SK-N-SH (cell line): ENCODE data around the gene NUDCD3. TPM values are rescaled to one million over a fixed set of nuclear protein-coding genes. Genes with fewer than 3 reads are reported as not detected.

Source experiments
- CTCF ChIA-PET: fragments of 300-600, 350-600 bp; formaldehyde crosslinking; extraction: SDS; loops from one replicate; lab custom pipeline; 2021; lab: Yijun Ruan, JAX
- POLR2A ChIA-PET: fragments of 350-600 bp; sonication (Branson Sonifier 250); formaldehyde crosslinking; extraction: SDS; loops from one replicate; lab custom pipeline; 2020; ENCODE audit warnings: antibody characterized with exemption, inconsistent platforms; lab: Yijun Ruan, JAX
- DNase-seq: peaks from one replicate; pipeline ENCODE4 v3.0.0; 2012
- H2AFZ ChIP-seq: fragments of 200-600 bp; sonication (generic); 2 replicates; pipeline ENCODE4 v1.8.1; 2016; ENCODE audit warnings: antibody characterized with exemption, mild to moderate bottlenecking, low read depth
- H3F3A ChIP-seq: fragments of 200-600 bp; sonication (generic); replicated peaks from 2 replicates; pipeline ENCODE3; 2016; ENCODE audit warnings: antibody characterized with exemption, mild to moderate bottlenecking; ENCODE audit not compliant: insufficient read depth
- H3K27ac ChIP-seq, 2 experiments: fragments of 200-500 bp in 1 of 2; fragments of 200-600 bp in 1 of 2; sonication (Bioruptor generic) in 1 of 2; sonication (generic), shearing (Covaris generic) in 1 of 2; 2 replicates each; pipeline versions ENCODE4 v1.5.1 to v1.6.1; 2014 to 2016; ENCODE audit warnings: low read depth in 2 of 2, inconsistent platforms in 1 of 2, low read length in 1 of 2, mild to moderate bottlenecking in 1 of 2, mixed read lengths in 1 of 2
- H3K27me3 ChIP-seq: fragments of 200-600 bp; sonication (generic), shearing (Covaris generic); 2 replicates; pipeline ENCODE4 v1.6.1; 2016; ENCODE audit warnings: mixed run types; ENCODE audit not compliant: insufficient read depth
- H3K36me3 ChIP-seq, 2 experiments: fragments of 200-500 bp in 1 of 2; fragments of 200-600 bp in 1 of 2; sonication (Bioruptor generic) in 1 of 2; sonication (generic) in 1 of 2; replicated peaks in 1 of 2; 2 replicates each; pipeline versions ENCODE3 to v1.5.1; 2014 to 2016; ENCODE audit warnings: low read length in 1 of 2, mild to moderate bottlenecking in 1 of 2; ENCODE audit not compliant: insufficient read depth in 2 of 2, control insufficient read depth in 1 of 2
- H3K4me1 ChIP-seq, 2 experiments: fragments of 200-500 bp in 1 of 2; fragments of 200-600 bp in 1 of 2; sonication (Bioruptor generic) in 1 of 2; sonication (generic), shearing (Covaris generic) in 1 of 2; 2 replicates each; pipeline versions ENCODE4 v1.5.1 to v1.6.1; 2014 to 2016; ENCODE audit warnings: low read depth in 1 of 2, low read length in 1 of 2, mixed run types in 1 of 2; ENCODE audit not compliant: insufficient read depth in 2 of 2, control insufficient read depth in 1 of 2
- H3K4me2 ChIP-seq: fragments of 200-600 bp; sonication (generic), shearing (Covaris generic); 2 replicates; pipeline ENCODE4 v1.6.1; 2017; ENCODE audit warnings: mixed run types
- H3K4me3 ChIP-seq, 2 experiments: fragments of 200-500 bp in 1 of 2; fragments of 200-600 bp in 1 of 2; sonication (Bioruptor generic) in 1 of 2; sonication (generic), shearing (Covaris generic) in 1 of 2; 2 replicates each; pipeline versions ENCODE4 v1.5.1 to v1.8.1; 2014 to 2016; ENCODE audit warnings: low read depth in 2 of 2, inconsistent platforms in 1 of 2, low read length in 1 of 2, mild to moderate bottlenecking in 1 of 2, mixed read lengths in 1 of 2, moderate library complexity in 1 of 2
- H3K79me2 ChIP-seq: fragments of 200-600 bp; sonication (generic); 2 replicates; pipeline ENCODE4 v1.8.1; 2017; ENCODE audit warnings: mild to moderate bottlenecking; ENCODE audit not compliant: insufficient read depth
- H3K9ac ChIP-seq: fragments of 200-600 bp; sonication (generic); 2 replicates; pipeline ENCODE4 v1.6.1; 2017; ENCODE audit warnings: mixed run types
- H3K9me2 ChIP-seq: fragments of 200-600 bp; sonication (generic); 2 replicates; pipeline ENCODE4 v1.6.1; 2017; ENCODE audit warnings: mixed run types
- H3K9me3 ChIP-seq: fragments of 200-600 bp; sonication (generic); 2 replicates; pipeline ENCODE4 v1.6.1; 2017; ENCODE audit warnings: mixed run types, mild to moderate bottlenecking, moderate library complexity
- H4K20me1 ChIP-seq: fragments of 200-600 bp; sonication (generic); 2 replicates; pipeline ENCODE4 v1.6.1; 2017; ENCODE audit warnings: mild to moderate bottlenecking, mixed run types; ENCODE audit not compliant: insufficient read depth
- ELF1 ChIP-seq: IDR thresholded peaks from 2 replicates; pipeline ENCODE4 v1.4.0; 2012
- FOXJ3 ChIP-seq: sonication (generic); formaldehyde crosslinking; IDR thresholded peaks from 2 replicates; pipeline ENCODE4 v1.5.1; 2020; ENCODE audit warnings: mild to moderate bottlenecking, missing genetic modification reagents
- GABPA ChIP-seq: IDR thresholded peaks from 2 replicates; pipeline ENCODE4 v1.4.0; 2012; ENCODE audit warnings: low read depth, mild to moderate bottlenecking
- IRF3 ChIP-seq: fragments of 150-350 bp; IDR thresholded peaks from 2 replicates; pipeline ENCODE4 v1.6.1; 2016; ENCODE audit warnings: mild to moderate bottlenecking, low read depth, low read length
- JUND ChIP-seq: IDR thresholded peaks from 2 replicates; pipeline ENCODE4 v1.4.0; 2012
- MAX ChIP-seq: IDR thresholded peaks from 2 replicates; pipeline ENCODE4 v1.4.0; 2012; ENCODE audit warnings: low read depth
- MXI1 ChIP-seq: IDR thresholded peaks from 2 replicates; pipeline ENCODE4 v1.6.1; 2012; ENCODE audit warnings: mild to moderate bottlenecking, low read depth, low read length, improper control_type of control experiment
- RFX5 ChIP-seq: IDR thresholded peaks from 2 replicates; pipeline ENCODE4 v1.6.1; 2012; ENCODE audit warnings: mild to moderate bottlenecking, improper control_type of control experiment, low read length
- SIN3A ChIP-seq: IDR thresholded peaks from 2 replicates; pipeline ENCODE4 v1.6.1; 2012; ENCODE audit warnings: low read depth, mild to moderate bottlenecking, low read length, moderate library complexity, borderline replicate concordance
- SMC3 ChIP-seq: IDR thresholded peaks from 2 replicates; pipeline ENCODE4 v1.6.1; 2012; ENCODE audit warnings: low read depth, low read length, improper control_type of control experiment
- TCF12 ChIP-seq: IDR thresholded peaks from 2 replicates; pipeline ENCODE4 v1.4.0; 2012
- TEAD4 ChIP-seq: IDR thresholded peaks from 2 replicates; pipeline ENCODE4 v1.4.0; 2012; ENCODE audit warnings: mild to moderate bottlenecking, borderline replicate concordance; ENCODE audit not compliant: insufficient read depth
- USF1 ChIP-seq: IDR thresholded peaks from 2 replicates; pipeline ENCODE4 v1.4.0; 2012; ENCODE audit warnings: low read depth, borderline replicate concordance
- YY1 ChIP-seq: IDR thresholded peaks from 2 replicates; pipeline ENCODE4 v1.4.0; 2012; ENCODE audit warnings: low read depth, mild to moderate bottlenecking
- WGBS: methylation state at CpG from one replicate; pipeline ENCODE4 v1.1.6; 2017; ENCODE audit warnings: low lambda C conversion rate; 5-methylcytosine and 5-hydroxymethylcytosine counted together
- polyA plus RNA-seq, 3 experiments: library from polyadenylated mRNA; depleted of rRNA; stranded (reverse); fragments of >200 nt; gene quantifications; 2 replicates each; pipeline ENCODE4 v1.2.3, GENCODE V29; 2012
- TF ChIP-seq, protein P1 (sequence below): fragments of 200-600 bp; sonication (generic); IDR thresholded peaks from 2 replicates; pipeline ENCODE4 v1.6.1; 2017; ENCODE audit warnings: antibody characterized with exemption, mild to moderate bottlenecking, moderate library complexity
- TF ChIP-seq, protein P2 (sequence below): IDR thresholded peaks from 2 replicates; pipeline ENCODE4 v1.6.1; 2012; ENCODE audit warnings: mild to moderate bottlenecking, low read depth, low read length, moderate library complexity

The NUDCD3 gene
- polyA plus RNA-seq, 1 of the 3 experiments (the other 2 are of a cell fraction): 66.0 TPM

GRCh38 chr7:44534087-44534486 is 43.6 kb upstream of the NUDCD3 start:
- H3K27me3 ChIP-seq: no peaks in the 10 kb centered on the region
- POLR2A ChIA-PET: no interaction called here
- WGBS: 61% methylated on average over 5 of the region's 5 CpGs
- H3K4me1 ChIP-seq: no peaks in the 10 kb centered on the region
- no peaks in the 10 kb centered on the region for H3K9me3 ChIP-seq
- TF ChIP-seq FOXJ3 (CRISPR knock-in tag): no peak
- no peak for TF ChIP-seq SIN3A
- TF ChIP-seq, protein P1, sequence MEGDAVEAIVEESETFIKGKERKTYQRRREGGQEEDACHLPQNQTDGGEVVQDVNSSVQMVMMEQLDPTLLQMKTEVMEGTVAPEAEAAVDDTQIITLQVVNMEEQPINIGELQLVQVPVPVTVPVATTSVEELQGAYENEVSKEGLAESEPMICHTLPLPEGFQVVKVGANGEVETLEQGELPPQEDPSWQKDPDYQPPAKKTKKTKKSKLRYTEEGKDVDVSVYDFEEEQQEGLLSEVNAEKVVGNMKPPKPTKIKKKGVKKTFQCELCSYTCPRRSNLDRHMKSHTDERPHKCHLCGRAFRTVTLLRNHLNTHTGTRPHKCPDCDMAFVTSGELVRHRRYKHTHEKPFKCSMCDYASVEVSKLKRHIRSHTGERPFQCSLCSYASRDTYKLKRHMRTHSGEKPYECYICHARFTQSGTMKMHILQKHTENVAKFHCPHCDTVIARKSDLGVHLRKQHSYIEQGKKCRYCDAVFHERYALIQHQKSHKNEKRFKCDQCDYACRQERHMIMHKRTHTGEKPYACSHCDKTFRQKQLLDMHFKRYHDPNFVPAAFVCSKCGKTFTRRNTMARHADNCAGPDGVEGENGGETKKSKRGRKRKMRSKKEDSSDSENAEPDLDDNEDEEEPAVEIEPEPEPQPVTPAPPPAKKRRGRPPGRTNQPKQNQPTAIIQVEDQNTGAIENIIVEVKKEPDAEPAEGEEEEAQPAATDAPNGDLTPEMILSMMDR: no peak
- no peak for TF ChIP-seq MXI1
- TF ChIP-seq JUND: no peak
- no peak for TF ChIP-seq ELF1
- TF ChIP-seq IRF3: no peak
- TF ChIP-seq, protein P2, sequence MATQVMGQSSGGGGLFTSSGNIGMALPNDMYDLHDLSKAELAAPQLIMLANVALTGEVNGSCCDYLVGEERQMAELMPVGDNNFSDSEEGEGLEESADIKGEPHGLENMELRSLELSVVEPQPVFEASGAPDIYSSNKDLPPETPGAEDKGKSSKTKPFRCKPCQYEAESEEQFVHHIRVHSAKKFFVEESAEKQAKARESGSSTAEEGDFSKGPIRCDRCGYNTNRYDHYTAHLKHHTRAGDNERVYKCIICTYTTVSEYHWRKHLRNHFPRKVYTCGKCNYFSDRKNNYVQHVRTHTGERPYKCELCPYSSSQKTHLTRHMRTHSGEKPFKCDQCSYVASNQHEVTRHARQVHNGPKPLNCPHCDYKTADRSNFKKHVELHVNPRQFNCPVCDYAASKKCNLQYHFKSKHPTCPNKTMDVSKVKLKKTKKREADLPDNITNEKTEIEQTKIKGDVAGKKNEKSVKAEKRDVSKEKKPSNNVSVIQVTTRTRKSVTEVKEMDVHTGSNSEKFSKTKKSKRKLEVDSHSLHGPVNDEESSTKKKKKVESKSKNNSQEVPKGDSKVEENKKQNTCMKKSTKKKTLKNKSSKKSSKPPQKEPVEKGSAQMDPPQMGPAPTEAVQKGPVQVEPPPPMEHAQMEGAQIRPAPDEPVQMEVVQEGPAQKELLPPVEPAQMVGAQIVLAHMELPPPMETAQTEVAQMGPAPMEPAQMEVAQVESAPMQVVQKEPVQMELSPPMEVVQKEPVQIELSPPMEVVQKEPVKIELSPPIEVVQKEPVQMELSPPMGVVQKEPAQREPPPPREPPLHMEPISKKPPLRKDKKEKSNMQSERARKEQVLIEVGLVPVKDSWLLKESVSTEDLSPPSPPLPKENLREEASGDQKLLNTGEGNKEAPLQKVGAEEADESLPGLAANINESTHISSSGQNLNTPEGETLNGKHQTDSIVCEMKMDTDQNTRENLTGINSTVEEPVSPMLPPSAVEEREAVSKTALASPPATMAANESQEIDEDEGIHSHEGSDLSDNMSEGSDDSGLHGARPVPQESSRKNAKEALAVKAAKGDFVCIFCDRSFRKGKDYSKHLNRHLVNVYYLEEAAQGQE: no peak
- no peak for TF ChIP-seq GABPA
- no peak for TF ChIP-seq SMC3
- TF ChIP-seq YY1: no peak
- TF ChIP-seq RFX5: no peak
- no peak for TF ChIP-seq TCF12
- no peak for TF ChIP-seq USF1
- no peak for TF ChIP-seq TEAD4
- TF ChIP-seq MAX: no peak
- TF ChIP-seq, all 33 proteins: peak for 0
- Histone ChIP-seq H3K4me3 (no peak overlapping the region), H3K9me2 (no peaks in the 10 kb centered on the region), H3K4me2 (no peak overlapping the region), H2AFZ (no peak overlapping the region), H4K20me1 (no peaks in the 10 kb centered on the region), H3K27ac (no peak overlapping the region), H3K36me3 (no peaks in the 10 kb centered on the region), H3K79me2 (no peaks in the 10 kb centered on the region), H3K9ac (no peak overlapping the region), H3F3A (no peaks in the 10 kb centered on the region)
- CTCF ChIA-PET: interaction anchor here (0.7 to 5.3 kb wide), 24 partner anchors 9 to 297 kb away, joined by 3 to 34 read pairs (median 4); no protein-coding TSS in a partner anchor
- no peak for DNase-seq
